SJSA1 (cell line): ENCODE results near the gene PTGIS. TPM values are rescaled to one million over a fixed set of nuclear protein-coding genes. Genes with fewer than 3 reads are reported as not detected.

ENCODE experiments used
- DNase-seq, 2 experiments: peaks; one replicate each; pipeline ENCODE4 v3.0.0-alpha.2; 2015 to 2020; ENCODE audit warnings: low spot score in 2 of 2, low read depth in 1 of 2
- H3K27ac ChIP-seq: fragments of 250-450 bp; sonication (Bioruptor Pico); 2 replicates; pipeline ENCODE4 v1.5.1; 2020; ENCODE audit warnings: mild to moderate bottlenecking, moderate library complexity
- H3K27me3 ChIP-seq: fragments of 250-450 bp; sonication (Bioruptor Pico); replicated peaks from 2 replicates; pipeline ENCODE4 v1.5.1; 2020; ENCODE audit warnings: mild to moderate bottlenecking, moderate library complexity
- H3K36me3 ChIP-seq: fragments of 250-450 bp; sonication (Bioruptor Pico); 2 replicates; pipeline ENCODE4 v1.5.1; 2020; ENCODE audit warnings: mild to moderate bottlenecking
- H3K4me1 ChIP-seq: fragments of 250-450 bp; sonication (Bioruptor Pico); replicated peaks from 2 replicates; pipeline ENCODE4 v1.6.1; 2021; ENCODE audit warnings: mild to moderate bottlenecking
- H3K4me3 ChIP-seq: fragments of 250-450 bp; sonication (Bioruptor Pico); 2 replicates; pipeline ENCODE4 v1.5.1; 2020; ENCODE audit warnings: mild to moderate bottlenecking
- H3K9me3 ChIP-seq: fragments of 250-450 bp; sonication (Bioruptor Pico); replicated peaks from 2 replicates; pipeline ENCODE4 v1.5.1; 2020; ENCODE audit warnings: mild to moderate bottlenecking
- total RNA-seq: library from RNA; depleted of rRNA; stranded (reverse); fragments of >200 nt; shearing (Covaris generic); gene quantifications from 2 replicates; pipeline ENCODE4 v1.2.3, GENCODE V29; 2014

The PTGIS gene
- total RNA-seq, 1 experiment from 2014 or later: not detected

DNA sequence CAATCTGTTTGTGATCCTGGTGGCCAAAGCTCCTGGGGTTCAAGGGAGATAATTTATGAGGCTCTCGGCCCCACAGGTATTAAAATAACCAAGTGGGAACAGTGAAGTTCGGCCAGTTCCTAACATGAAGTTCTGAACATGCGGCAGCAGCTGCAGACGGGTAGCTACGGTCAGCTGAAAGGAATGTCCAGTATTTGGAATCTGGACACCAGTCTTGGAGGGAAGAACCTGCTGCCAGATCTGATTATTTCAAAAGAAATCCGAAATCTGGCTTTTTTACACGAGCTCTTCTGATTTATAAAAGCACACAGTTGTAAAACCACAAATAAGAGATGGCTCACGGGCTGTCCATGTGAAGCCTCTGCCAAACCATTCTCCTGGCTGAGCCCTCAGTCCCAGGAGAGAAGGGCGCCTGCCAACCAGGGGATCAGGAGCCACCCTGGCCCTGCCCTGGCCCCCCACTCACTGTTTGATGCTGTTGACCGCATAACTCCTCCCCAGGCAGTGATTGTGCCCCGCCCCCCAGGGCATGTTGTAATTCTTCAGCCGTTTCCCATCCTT is 57.3 kb downstream of the PTGIS start:
- Histone ChIP-seq H3K27ac (no peak overlapping the region), H3K36me3 (no peaks in the 10 kb centered on the region), H3K4me1 (peaks cover 9% of the 10 kb centered on the region; the same call in 1 of the 2 replicates), H3K9me3 (no peaks in the 10 kb centered on the region), H3K27me3 (peaks cover 24% of the 10 kb centered on the region), H3K4me3 (no peak overlapping the region)
- peak in 1 of 2 experiments; percentile 13 for DNase-seq

DNA sequence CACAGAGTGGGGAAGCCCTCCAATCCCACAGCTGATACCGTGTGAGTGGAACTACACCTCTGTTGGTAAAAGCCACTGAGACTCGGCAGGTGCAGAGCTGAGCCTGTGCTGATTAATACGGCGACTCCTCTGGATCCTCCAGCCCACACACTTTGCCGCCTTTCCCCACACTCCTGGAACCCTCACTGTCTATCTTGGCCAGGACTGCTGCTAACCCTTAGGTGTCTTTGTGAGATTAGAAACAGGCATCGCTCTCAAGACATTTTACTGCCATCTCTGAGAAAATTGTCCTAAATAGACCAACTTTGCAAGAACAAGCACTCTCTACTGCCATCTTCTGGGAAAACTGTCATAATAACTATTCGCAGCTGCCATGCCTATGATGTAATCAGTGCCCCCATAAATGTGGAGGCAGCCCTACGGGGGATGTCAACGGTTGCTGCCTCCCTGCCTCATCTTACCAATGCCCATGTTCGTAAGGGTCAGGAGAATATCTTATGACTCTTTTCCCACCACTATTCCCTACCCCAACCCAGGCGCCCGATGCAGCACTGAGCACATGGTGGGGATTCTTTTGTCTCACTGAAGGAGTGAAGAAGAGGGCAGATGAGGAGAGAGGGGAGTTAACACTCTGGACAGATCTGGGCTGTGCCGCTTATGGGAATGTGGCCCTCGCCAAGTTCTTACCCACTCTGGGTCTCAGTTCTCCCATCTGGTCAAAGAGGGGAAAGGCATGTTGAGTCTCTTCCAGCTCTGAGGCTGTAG is 59.3 kb downstream of the PTGIS start:
- Histone ChIP-seq H3K9me3 (no peaks in the 10 kb centered on the region), H3K27ac (no peak overlapping the region), H3K36me3 (no peaks in the 10 kb centered on the region), H3K4me1 (peaks cover 9% of the 10 kb centered on the region; the same call in 1 of the 2 replicates), H3K4me3 (no peak overlapping the region), H3K27me3 (peaks cover 24% of the 10 kb centered on the region)
- peak in 1 of 2 experiments; percentile 49 for DNase-seq

GRCh38 chr20:49507741-49508434 is 60.0 kb downstream of the PTGIS start:
- H3K9me3 ChIP-seq: no peaks in the 10 kb centered on the region
- no peak overlapping the region for H3K27ac ChIP-seq
- H3K4me3 ChIP-seq: no peak overlapping the region
- no peaks in the 10 kb centered on the region for H3K36me3 ChIP-seq
- H3K27me3 ChIP-seq: peaks cover 24% of the 10 kb centered on the region
- DNase-seq: no peak
- peaks cover 9% of the 10 kb centered on the region; the same call in 1 of the 2 replicates for H3K4me1 ChIP-seq

- Histone ChIP-seq H3K4me3 (no peak overlapping the region), H3K27ac (no peak overlapping the region), H3K9me3 (no peaks in the 10 kb centered on the region), H3K4me1 (peaks cover 4% of the 10 kb centered on the region; the same call in 1 of the 2 replicates), H3K27me3 (peaks cover 16% of the 10 kb centered on the region), H3K36me3 (no peaks in the 10 kb centered on the region)
- no peak for DNase-seq
Observed at GRCh38 chr20:49505518-49505917, 62.4 kb downstream of the PTGIS start.

DNA sequence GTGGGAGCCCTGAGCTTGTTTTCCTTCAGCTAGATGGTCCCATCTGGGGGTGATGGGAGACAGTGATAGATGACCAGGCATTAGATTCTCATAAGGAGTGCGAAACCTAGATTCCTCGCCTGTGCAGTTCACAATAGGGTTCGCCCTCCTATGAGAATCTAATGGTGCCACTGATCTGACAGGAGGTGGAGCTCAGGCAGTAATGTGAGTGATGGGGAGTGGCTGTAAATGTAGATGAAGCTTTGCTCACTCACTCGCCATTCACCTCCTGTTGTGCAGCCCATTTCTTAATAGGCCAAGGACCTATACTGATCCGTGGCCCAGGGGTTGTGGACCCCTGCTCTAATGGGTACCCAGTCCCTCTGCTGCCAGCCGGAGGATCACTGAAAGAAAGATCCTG is 64.8 kb downstream of the PTGIS start:
- no peak for DNase-seq
- H3K27me3 ChIP-seq: peaks cover 10% of the 10 kb centered on the region; the same call in 1 of the 2 replicates
- H3K4me1 ChIP-seq: no peaks in the 10 kb centered on the region
- H3K4me3 ChIP-seq: no peak overlapping the region
- no peaks in the 10 kb centered on the region for H3K9me3 ChIP-seq
- no peaks in the 10 kb centered on the region for H3K36me3 ChIP-seq
- H3K27ac ChIP-seq: no peak overlapping the region

DNA sequence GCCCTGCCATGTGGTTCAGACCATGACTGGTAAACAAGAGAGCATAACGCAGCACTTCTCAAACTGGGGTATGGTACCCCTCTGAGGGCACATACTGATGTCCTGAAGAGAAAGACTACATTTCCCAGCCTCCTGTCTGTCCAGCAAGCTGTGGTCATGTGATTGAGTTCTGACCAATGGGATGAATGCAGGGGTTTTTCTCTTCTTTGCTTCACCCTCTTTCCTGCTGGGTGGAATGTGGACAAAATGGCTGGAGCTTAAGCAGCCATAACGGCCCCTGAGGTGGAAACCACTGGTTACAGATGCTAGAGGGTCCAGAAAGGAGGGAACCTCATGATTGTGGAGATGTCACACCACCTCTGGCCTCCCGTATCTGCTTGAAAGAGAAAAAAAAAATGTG is 66.0 kb downstream of the PTGIS start:
- Histone ChIP-seq H3K9me3 (no peaks in the 10 kb centered on the region), H3K27me3 (peaks cover 5% of the 10 kb centered on the region; the same call in 1 of the 2 replicates), H3K4me1 (no peaks in the 10 kb centered on the region), H3K36me3 (no peaks in the 10 kb centered on the region), H3K4me3 (no peak overlapping the region), H3K27ac (no peak overlapping the region)
- DNase-seq: peak in 1 of 2 experiments; percentile 38

- Histone ChIP-seq H3K27me3 (no peaks in the 10 kb centered on the region), H3K9me3 (no peaks in the 10 kb centered on the region), H3K4me1 (no peaks in the 10 kb centered on the region), H3K36me3 (no peaks in the 10 kb centered on the region), H3K27ac (no peak overlapping the region), H3K4me3 (no peak overlapping the region)
- DNase-seq: no peak
Observed at GRCh38 chr20:49497398-49497669, 70.6 kb downstream of the PTGIS start.

- H3K27me3 ChIP-seq: no peaks in the 10 kb centered on the region
- no peaks in the 10 kb centered on the region for H3K36me3 ChIP-seq
- H3K9me3 ChIP-seq: no peaks in the 10 kb centered on the region
- no peak overlapping the region for H3K27ac ChIP-seq
- no peak overlapping the region for H3K4me3 ChIP-seq
- DNase-seq: no peak
- no peaks in the 10 kb centered on the region for H3K4me1 ChIP-seq
Observed at GRCh38 chr20:49496553-49497397, 71.2 kb downstream of the PTGIS start.

DNA sequence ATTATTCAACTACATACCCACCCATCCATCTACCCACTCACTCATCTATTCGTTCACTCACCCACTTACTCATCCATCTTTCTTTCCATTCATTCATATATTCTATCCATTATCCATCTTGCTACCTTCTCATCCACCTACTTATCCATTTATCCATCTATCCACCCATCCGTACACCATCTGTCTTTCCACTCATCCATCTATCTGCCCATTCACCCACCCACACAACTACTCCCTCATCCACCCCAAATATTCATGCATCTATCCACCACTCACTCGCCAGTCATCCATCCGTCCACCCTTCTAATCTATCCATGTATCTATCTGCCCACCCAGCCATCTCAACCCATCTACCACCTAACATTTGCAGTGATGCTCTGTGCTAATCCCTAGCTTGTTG is 71.9 kb downstream of the PTGIS start:
- Histone ChIP-seq H3K27ac (no peak overlapping the region), H3K4me1 (no peaks in the 10 kb centered on the region), H3K36me3 (no peaks in the 10 kb centered on the region), H3K9me3 (no peaks in the 10 kb centered on the region), H3K4me3 (no peak overlapping the region), H3K27me3 (no peaks in the 10 kb centered on the region)
- DNase-seq: no peak

- peaks cover 3% of the 10 kb centered on the region; the same call in 1 of the 2 replicates for H3K27me3 ChIP-seq
- no peaks in the 10 kb centered on the region for H3K36me3 ChIP-seq
- DNase-seq: no peak
- no peak overlapping the region for H3K27ac ChIP-seq
- no peak overlapping the region for H3K4me3 ChIP-seq
- H3K4me1 ChIP-seq: no peaks in the 10 kb centered on the region
- H3K9me3 ChIP-seq: no peaks in the 10 kb centered on the region
Observed at GRCh38 chr20:49490689-49491088, 77.2 kb downstream of the PTGIS start.

DNA sequence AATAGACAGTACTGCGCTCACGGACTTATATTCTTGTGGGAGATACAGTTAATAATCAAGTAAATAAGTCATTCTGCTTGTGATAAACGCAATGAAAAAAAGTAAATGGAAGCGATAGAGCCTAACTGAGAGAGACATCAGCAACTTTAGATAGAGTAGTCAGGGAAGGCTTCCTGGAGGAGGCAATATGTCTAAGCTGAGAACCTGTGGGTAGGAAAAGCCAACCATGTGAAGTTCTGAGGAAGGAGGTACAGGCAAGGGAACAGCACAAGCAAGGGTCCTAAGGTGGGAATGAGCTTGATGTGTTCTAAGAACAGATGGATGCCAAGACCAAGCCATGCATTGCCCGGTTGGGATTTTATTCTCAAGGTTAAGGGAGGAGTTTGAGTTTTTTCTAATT is 78.2 kb downstream of the PTGIS start:
- no peak overlapping the region for H3K4me3 ChIP-seq
- H3K4me1 ChIP-seq: no peaks in the 10 kb centered on the region
- no peak overlapping the region for H3K27ac ChIP-seq
- H3K36me3 ChIP-seq: no peaks in the 10 kb centered on the region
- DNase-seq: no peak
- peaks cover 8% of the 10 kb centered on the region for H3K27me3 ChIP-seq
- no peaks in the 10 kb centered on the region for H3K9me3 ChIP-seq

GRCh38 chr20:49486064-49486463 is 81.9 kb downstream of the PTGIS start:
- no peaks in the 10 kb centered on the region for H3K9me3 ChIP-seq
- no peak for DNase-seq
- H3K27me3 ChIP-seq: peaks cover 19% of the 10 kb centered on the region
- peaks cover 12% of the 10 kb centered on the region for H3K4me1 ChIP-seq
- no peak overlapping the region for H3K27ac ChIP-seq
- H3K4me3 ChIP-seq: no peak overlapping the region
- H3K36me3 ChIP-seq: no peaks in the 10 kb centered on the region

- no peak for DNase-seq
- Histone ChIP-seq H3K4me1 (peaks cover 12% of the 10 kb centered on the region), H3K27me3 (peaks cover 19% of the 10 kb centered on the region), H3K9me3 (no peaks in the 10 kb centered on the region), H3K36me3 (no peaks in the 10 kb centered on the region), H3K4me3 (no peak overlapping the region), H3K27ac (no peak overlapping the region)
Observed at GRCh38 chr20:49485563-49485962, 82.4 kb downstream of the PTGIS start.
